Right renal pelvis (tissue), 4 donors: ENCODE results near the gene TP53BP1. TPM values are rescaled to one million over a fixed set of nuclear protein-coding genes. Genes with fewer than 3 reads are reported as not detected.

ENCODE experiments used
- DNase-seq, 4 donors: peaks; one replicate each; pipeline ENCODE4 v3.0.0-alpha.2; 2013; ENCODE audit warnings: low read depth in 4 of 4, low spot score in 3 of 4, missing footprints in 1 of 4
- polyA plus RNA-seq, 4 donors: library from polyadenylated mRNA; unstranded; fragments of 120-200 nt; gene quantifications; one replicate each; pipeline ENCODE4 v1.2.1, GENCODE V29; 2013; ENCODE audit not compliant: insufficient read length in 4 of 4

Gene TP53BP1
- polyA plus RNA-seq, 4 donors = 67.7 to 78.1 (median 72.6) TPM

- DNase-seq = no peak
Measured at GRCh38 chr15:43521419-43521818, 28.5 kb upstream of the TP53BP1 start.

- DNase-seq = no peak
Measured at GRCh38 chr15:43520138-43520537, 27.2 kb upstream of the TP53BP1 start.

GRCh38 chr15:43519196-43519595 lies 26.2 kb upstream of the TP53BP1 start:
- DNase-seq = no peak

- DNase-seq = no peak
Measured at GRCh38 chr15:43518197-43518761, 25.3 kb upstream of the TP53BP1 start.

GRCh38 chr15:43517354-43518196 lies 24.6 kb upstream of the TP53BP1 start, which contains the start of gene MAP1A:
Gene MAP1A, plus strand, starts transcription at chr15:43517608. Its CDS starts 3,866 bp downstream, at chr15:43521474.
- DNase-seq = no peak

- no peak for DNase-seq
Measured at GRCh38 chr15:43516801-43517353, 23.9 kb upstream of the TP53BP1 start.

- DNase-seq = no peak
Measured at GRCh38 chr15:43516185-43516584, 23.2 kb upstream of the TP53BP1 start.

GRCh38 chr15:43515741-43516140 lies 22.8 kb upstream of the TP53BP1 start:
- DNase-seq = no peak

GRCh38 chr15:43514241-43515057 lies 21.5 kb upstream of the TP53BP1 start:
- no peak for DNase-seq

GRCh38 chr15:43513550-43513949 lies 20.6 kb upstream of the TP53BP1 start:
- DNase-seq = no peak

- no peak for DNase-seq
Measured at GRCh38 chr15:43511012-43511885, 18.3 kb upstream of the TP53BP1 start.

GRCh38 chr15:43510200-43511011 lies 17.4 kb upstream of the TP53BP1 start:
- DNase-seq = peak; percentile 95 to 97 (median 96)

- no peak for DNase-seq
Measured at GRCh38 chr15:43509660-43510199, 16.8 kb upstream of the TP53BP1 start.

GRCh38 chr15:43508991-43509659 lies 16.2 kb upstream of the TP53BP1 start:
- no peak for DNase-seq

GRCh38 chr15:43508421-43508820 lies 15.5 kb upstream of the TP53BP1 start:
- no peak for DNase-seq

GRCh38 chr15:43505738-43506137 lies 12.8 kb upstream of the TP53BP1 start:
- DNase-seq = no peak

- DNase-seq = no peak
Measured at GRCh38 chr15:43499635-43500034, 6.7 kb upstream of the TP53BP1 start.

GRCh38 chr15:43498990-43499389 lies 6.0 kb upstream of the TP53BP1 start:
- no peak for DNase-seq
